ENCODE results near the gene BMP6.

Gene BMP6

DNA sequence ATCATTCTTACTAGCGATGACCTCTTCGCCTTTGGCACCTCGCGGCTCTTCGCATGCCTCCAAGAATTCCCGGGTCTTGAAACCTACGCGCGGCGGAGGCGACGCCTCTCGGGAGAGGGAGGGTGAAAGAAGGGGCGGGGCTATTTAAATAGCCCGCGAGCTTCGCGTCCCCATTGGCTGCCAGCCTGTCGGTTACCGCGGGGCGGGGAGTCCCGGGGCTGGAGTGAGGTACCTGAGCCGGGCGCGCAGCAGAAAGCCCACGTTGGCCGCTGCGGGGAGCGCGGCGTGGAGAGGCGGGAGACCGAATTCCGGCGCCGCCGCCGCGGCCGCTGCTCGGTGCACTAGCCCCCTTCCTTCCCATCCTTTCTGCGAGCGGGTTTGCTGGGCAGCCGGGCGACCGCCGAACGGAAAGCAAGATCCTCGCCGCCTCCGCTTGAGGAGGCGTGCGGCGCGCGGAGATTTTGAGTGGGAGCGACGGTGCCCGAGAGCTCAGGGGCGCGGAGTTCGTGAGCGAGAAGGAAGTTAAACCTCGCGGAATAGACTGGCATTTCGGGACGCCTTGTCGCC is at the start of gene BMP6:
Gene BMP6 (plus strand): TSS at position 251 of the 567 bp plus-strand sequence. CDS start 857 bp downstream, outside the sequence.
- Mint-ChIP-seq H3K9me3 (no peaks in the 10 kb centered on the region), H3K36me3 (no peaks in the 10 kb centered on the region), H3K27ac (peak within 1 kb of the TSS; percentile 38), H3K27me3 (peaks cover 17% of the 10 kb centered on the region), H3K4me1 (peaks cover 9% of the 10 kb centered on the region), H3K4me3 (peak within 1 kb of the TSS; percentile 89)
- ATAC-seq (ENCODE audit: low read depth) (peak; percentile 84), DNase-seq (ENCODE audit: low spot score in 2 of 2) (peak; percentile 56 to 65)

DNA sequence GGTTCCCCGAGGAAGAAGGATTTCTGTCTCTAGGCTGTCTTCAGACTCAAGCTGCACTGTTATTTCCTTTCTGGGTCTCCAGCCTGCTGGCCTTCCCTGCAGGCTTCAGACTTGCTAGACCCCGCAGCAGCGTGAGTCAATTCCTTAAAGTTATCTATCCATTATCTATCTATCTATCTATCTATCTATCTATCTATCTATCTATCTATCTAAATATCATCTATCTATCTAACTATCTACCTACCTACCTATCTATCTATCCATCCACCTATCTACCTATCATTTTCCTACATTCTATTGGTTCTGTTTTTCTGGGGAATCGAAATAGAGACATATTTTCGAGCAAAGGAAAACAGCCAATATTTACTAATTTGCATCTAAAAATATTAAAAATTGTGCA is 48.7 kb upstream of the BMP6 start:
- DNase-seq (ENCODE audit: low spot score in 2 of 2) (no peak), ATAC-seq (ENCODE audit: low read depth) (no peak)
- Mint-ChIP-seq H3K27ac (no peak overlapping the region), H3K27me3 (peaks cover 21% of the 10 kb centered on the region), H3K4me3 (no peak overlapping the region), H3K4me1 (no peaks in the 10 kb centered on the region), H3K9me3 (no peaks in the 10 kb centered on the region), H3K36me3 (no peaks in the 10 kb centered on the region)

DNA sequence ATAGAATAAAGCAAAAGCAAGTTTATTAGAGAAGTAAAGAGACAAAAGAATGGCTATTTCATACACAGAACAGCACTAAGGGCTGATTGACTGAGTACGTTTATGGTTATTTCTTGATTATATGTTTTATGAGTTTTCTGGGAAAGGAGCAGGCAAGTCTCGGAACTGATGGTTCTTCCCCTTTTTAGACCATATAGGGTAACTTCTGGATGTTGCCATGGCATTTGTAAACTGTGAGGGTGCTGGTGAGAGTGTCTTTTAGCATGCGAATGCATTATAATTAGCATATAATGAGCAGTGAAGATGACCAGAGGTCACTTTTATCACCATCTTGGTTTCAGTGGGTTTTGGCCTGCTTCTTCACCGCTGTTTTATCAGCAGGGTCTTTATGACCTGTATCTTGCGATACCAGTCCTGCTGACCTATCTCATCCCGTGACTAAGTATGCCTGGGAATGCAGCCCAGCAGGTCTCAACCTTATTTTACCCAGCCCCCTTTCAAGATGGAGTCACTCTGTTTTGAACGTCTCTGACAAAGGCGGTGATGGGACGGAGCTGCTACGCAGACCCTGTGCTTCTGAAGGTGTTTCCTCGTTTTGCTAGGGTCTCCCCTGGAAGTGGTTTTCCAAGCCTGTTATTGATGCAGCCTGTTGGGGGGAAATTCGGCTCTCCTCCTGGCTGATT is 45.4 kb upstream of the BMP6 start:
- DNase-seq (ENCODE audit: low spot score in 2 of 2) = no peak
- Mint-ChIP-seq H3K27ac (no peak overlapping the region), H3K27me3 (peaks cover 19% of the 10 kb centered on the region), H3K9me3 (no peaks in the 10 kb centered on the region), H3K36me3 (no peaks in the 10 kb centered on the region), H3K4me3 (no peak overlapping the region), H3K4me1 (no peaks in the 10 kb centered on the region)
- no peak for ATAC-seq (ENCODE audit: low read depth)

DNA sequence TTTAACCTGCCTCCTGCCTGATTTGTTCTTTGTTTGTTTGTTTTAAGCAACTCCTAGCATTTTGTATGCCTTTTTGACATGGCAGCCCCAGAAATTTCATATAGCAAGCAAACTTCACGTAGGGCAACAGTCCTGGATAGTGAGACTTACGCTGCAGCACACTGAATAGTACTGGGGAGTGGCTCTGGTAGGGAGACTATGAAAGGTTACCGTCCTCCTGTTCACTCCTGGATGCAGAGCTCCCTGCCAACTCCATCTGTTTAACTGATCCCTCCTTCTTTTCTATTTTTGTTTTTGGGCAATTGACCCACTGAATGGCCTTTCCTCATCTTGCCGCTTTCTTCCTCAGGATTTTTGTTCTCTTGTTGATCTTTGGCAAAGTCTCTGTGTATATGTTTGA is 44.5 kb upstream of the BMP6 start:
- Mint-ChIP-seq H3K9me3 (no peaks in the 10 kb centered on the region), H3K36me3 (no peaks in the 10 kb centered on the region), H3K27ac (no peak overlapping the region), H3K4me1 (no peaks in the 10 kb centered on the region), H3K27me3 (peaks cover 19% of the 10 kb centered on the region), H3K4me3 (no peak overlapping the region)
- no peak for ATAC-seq (ENCODE audit: low read depth)
- DNase-seq (ENCODE audit: low spot score in 2 of 2) = no peak

DNA sequence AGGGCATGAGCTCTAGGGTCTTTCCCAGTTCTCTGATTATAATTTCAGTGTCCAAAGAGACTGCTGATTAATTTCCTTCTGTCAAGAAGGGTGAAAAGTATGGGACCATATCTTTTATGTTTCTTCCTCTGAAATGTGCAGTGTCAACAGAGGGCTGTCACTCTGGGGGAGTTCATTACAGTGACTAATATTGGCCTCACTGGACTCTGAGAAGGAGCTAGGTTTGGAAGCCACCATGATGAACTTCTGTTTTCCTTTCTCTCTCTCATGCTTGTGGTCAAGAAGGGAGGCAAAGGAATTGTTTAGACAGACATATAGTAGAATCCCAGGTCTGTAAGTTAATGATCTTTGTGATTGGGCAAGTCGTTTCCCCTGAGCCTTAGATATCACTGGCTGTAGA is 41.8 kb upstream of the BMP6 start:
- Mint-ChIP-seq H3K27ac (no peak overlapping the region), H3K4me3 (no peak overlapping the region), H3K9me3 (no peaks in the 10 kb centered on the region), H3K4me1 (no peaks in the 10 kb centered on the region), H3K27me3 (peaks cover 14% of the 10 kb centered on the region), H3K36me3 (no peaks in the 10 kb centered on the region)
- no peak for ATAC-seq (ENCODE audit: low read depth)
- DNase-seq (ENCODE audit: low spot score in 2 of 2) = no peak

DNA sequence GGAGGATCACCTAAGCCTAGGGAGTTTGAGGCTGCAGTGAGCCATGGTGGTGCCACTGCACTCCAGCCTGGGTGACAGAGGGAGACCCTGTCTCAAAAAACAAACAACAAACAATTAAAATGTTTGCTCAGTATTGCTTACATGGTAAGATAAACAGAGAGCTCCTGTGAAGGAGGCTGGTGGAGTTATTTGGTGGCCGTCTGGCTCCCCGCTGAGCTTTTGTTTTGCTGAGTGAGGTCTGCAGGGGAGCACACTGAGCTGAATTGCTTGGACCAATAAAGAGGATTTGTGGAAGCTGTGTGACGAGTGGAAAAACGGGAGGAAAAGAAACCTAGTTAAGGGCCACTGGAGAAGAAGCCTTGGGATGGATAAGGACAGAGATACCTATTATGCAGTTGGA is 41.1 kb upstream of the BMP6 start:
- Mint-ChIP-seq H3K27me3 (peaks cover 11% of the 10 kb centered on the region), H3K4me1 (no peaks in the 10 kb centered on the region), H3K27ac (no peak overlapping the region), H3K4me3 (no peak overlapping the region), H3K36me3 (no peaks in the 10 kb centered on the region), H3K9me3 (no peaks in the 10 kb centered on the region)
- ATAC-seq (ENCODE audit: low read depth) (no peak), DNase-seq (ENCODE audit: low spot score in 2 of 2) (no peak)

DNA sequence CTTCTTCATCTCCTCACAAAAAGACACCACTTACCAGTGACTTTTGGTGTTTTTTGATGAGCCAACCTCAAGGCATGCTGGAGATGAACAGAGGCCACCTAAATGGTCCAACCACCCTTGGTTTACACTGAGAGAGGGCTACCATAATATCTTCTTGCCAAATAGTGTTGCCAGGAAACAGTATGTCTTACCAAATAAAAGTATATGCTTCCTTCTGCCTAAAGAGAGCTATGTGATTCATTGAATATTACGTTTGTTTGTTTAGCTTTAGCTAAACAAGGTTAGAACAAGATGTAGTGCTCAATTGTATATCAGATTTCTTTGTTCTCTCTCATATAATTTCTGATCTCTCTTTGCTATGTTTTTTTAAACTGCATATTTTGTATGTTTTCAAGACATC is 40.6 kb upstream of the BMP6 start:
- Mint-ChIP-seq H3K4me3 (no peak overlapping the region), H3K27ac (no peak overlapping the region), H3K27me3 (peaks cover 10% of the 10 kb centered on the region), H3K36me3 (no peaks in the 10 kb centered on the region), H3K4me1 (no peaks in the 10 kb centered on the region), H3K9me3 (no peaks in the 10 kb centered on the region)
- ATAC-seq (ENCODE audit: low read depth) (no peak), DNase-seq (ENCODE audit: low spot score in 2 of 2) (no peak)

DNA sequence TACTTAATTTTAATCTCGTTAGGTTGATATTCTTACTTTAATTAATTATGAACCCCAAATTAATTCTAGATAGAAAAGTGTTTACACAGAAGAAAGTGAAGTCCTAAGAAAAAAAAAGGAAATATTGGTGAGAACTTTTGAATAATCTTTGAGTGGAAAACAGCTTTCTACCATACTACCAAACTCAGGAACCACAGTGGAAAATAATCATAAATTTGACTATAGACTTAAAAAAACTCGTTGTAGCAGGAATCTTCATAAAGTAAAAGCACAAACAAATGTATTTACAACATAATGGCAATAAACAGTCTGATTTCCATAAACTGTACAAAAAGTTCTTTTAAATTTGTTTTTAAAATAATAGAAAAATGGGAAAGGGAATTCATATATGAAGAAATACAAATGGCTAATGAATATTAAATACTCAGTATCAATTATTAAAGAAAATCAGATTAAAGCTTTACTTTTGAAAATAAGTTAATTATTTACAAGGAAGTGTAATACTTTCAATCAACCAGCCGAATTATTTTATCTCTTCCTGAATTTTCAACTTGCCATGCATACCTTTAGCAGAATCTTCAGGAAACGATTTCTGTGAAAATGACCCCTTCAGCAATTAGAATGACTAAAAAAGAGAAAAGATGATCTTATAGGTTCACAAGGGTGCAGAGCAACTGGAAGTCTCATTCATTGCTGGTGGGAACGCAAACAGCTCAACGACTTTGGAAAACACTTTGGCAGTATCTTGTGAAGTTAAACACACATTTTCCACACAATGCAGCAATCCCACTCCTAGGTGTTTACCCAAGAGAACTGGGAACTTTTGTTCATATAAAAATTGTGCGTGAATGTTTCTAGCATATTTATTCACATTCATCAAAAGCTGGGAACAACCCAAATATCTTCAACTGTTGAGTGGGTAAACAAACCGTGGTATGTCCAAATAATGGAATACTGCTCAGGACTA is 38.5 kb upstream of the BMP6 start:
- Mint-ChIP-seq H3K4me1 (no peaks in the 10 kb centered on the region), H3K27me3 (peaks cover 19% of the 10 kb centered on the region), H3K9me3 (no peaks in the 10 kb centered on the region), H3K4me3 (no peak overlapping the region), H3K27ac (no peak overlapping the region), H3K36me3 (no peaks in the 10 kb centered on the region)
- DNase-seq (ENCODE audit: low spot score in 2 of 2) (no peak), ATAC-seq (ENCODE audit: low read depth) (no peak)

DNA sequence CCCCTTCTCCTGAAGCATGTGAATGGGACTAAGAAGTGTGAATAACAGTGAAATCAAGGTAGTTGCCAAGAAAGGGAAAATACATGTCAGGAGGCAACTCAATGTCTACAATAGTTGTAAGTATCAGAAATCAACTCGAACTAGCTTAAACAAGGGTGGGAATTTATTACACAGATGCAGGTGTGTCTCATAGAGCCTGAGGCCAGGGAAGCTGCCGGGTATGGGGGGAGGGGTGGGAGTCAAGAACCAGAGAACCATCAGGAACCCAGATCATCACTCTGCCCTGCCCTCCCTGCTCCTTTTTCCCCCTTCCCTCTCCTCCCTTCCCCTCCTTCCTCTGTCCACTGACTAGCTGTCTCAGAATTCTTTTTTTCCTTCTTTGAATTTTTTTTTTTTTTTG is 34.9 kb upstream of the BMP6 start:
- no peak overlapping the region for H3K4me3 Mint-ChIP-seq
- H3K4me1 Mint-ChIP-seq = no peaks in the 10 kb centered on the region
- H3K36me3 Mint-ChIP-seq = no peaks in the 10 kb centered on the region
- no peak for DNase-seq (ENCODE audit: low spot score in 2 of 2)
- no peak for ATAC-seq (ENCODE audit: low read depth)
- H3K27ac Mint-ChIP-seq = no peak overlapping the region
- H3K9me3 Mint-ChIP-seq = no peaks in the 10 kb centered on the region
- H3K27me3 Mint-ChIP-seq = peaks cover 23% of the 10 kb centered on the region

DNA sequence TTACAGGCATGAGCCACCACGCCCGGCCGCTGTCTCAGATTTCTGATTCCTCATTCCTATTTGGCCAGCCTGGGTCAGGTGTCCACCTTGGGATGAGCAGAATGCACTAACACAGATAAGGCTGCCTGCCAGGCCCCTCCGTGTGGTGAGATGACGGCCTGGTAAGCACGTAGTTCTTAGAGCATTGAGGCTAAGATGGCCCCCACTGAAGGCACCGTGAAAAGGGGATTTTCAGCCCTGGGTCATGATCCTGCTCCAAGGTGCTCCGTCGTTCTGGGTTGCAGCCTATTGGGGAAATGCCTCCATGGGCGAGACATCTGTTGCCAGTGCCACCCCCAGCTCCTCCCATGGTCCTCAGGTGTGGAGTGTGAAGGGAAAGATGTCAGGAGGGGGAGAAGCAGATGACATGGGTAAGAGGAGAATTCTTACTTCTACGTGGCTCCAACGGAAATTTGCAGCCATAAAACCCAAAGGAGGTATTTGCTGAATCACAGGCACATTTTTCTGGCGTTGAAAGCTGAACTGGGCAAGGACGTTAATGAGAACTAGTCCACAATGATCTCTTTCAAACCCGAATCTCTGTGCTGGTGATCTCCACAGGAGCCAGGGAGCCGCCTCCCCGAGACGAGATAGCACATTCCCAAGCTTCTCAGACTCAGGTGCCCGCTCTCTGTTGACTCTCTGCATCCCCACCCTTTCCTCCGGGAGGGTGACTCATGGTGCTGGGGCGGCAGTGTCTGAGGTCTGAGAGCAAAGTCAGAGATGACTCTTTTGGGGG is 34.0 kb upstream of the BMP6 start:
- no peaks in the 10 kb centered on the region for H3K36me3 Mint-ChIP-seq
- no peak for ATAC-seq (ENCODE audit: low read depth)
- peaks cover 26% of the 10 kb centered on the region for H3K27me3 Mint-ChIP-seq

DNA sequence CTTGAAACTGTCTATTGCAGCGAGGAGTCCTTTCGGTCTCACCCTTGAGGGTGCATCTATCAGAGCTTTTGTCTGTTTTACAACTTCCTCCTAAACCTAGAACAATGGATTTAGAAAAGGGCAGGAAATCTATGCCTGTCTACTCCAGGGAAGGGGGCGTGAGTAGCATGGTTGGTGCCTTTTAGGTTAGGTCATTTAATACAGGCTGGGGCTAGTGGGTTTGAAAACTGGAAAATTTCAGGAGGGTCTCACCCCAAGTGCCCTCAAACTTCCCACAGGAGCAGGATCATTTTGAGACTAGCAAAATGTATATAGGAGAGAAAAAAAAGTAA is 33.5 kb upstream of the BMP6 start:
- H3K27ac Mint-ChIP-seq = no peak overlapping the region
- H3K27me3 Mint-ChIP-seq = peaks cover 28% of the 10 kb centered on the region

More for the DNA sequence above, 34.0 kb upstream of the BMP6 start:
- Mint-ChIP-seq H3K27ac (no peak overlapping the region), H3K4me1 (no peaks in the 10 kb centered on the region), H3K4me3 (no peak overlapping the region), H3K9me3 (no peaks in the 10 kb centered on the region)
- DNase-seq (ENCODE audit: low spot score in 2 of 2) = no peak

DNA sequence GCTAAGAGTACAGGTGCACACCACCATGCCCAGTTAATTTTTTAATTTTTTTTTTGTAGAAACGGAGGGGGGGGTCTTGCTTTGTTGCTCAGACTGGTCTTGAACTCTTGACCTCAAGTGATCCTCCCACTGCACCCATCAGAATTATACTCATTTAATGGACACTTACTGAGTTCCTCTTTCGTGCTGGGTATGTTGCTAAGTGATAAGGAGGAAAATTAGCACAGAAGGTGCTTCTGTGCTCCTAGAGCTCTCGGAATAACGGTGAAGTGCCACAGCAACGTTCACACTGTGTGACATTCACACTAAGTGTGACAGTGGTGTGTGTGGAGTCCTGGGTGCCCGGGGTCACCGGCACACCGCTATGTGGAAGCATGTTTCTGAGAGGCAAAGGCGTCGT is 32.1 kb upstream of the BMP6 start:
- no peak for ATAC-seq (ENCODE audit: low read depth)
- Mint-ChIP-seq H3K27ac (no peak overlapping the region), H3K27me3 (peaks cover 28% of the 10 kb centered on the region)

More for the DNA sequence above, 33.5 kb upstream of the BMP6 start:
- Mint-ChIP-seq H3K9me3 (no peaks in the 10 kb centered on the region), H3K36me3 (no peaks in the 10 kb centered on the region), H3K4me3 (no peak overlapping the region), H3K4me1 (no peaks in the 10 kb centered on the region)
- no peak for ATAC-seq (ENCODE audit: low read depth)
- no peak for DNase-seq (ENCODE audit: low spot score in 2 of 2)

DNA sequence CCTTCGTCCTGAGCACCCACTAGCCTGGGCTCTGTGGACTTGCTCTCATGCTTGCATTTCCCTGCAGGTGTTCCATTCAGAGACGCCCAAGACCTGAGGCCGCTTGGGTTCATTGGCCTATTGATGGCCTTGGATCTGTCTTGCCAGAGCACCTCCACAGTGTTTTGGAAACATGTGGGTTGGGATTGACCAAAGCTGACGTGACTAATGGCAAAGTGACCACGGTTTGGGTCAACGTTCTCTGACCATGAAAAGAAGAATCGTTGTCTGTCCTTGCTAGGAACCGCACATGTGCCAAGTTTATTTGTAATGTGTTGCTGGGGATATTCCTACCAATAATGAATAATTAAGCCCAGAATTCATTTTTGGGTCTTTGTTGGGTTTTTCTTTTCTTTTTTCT is 29.8 kb upstream of the BMP6 start:
- peaks cover 17% of the 10 kb centered on the region for H3K27me3 Mint-ChIP-seq
- ATAC-seq (ENCODE audit: low read depth) (no peak), DNase-seq (ENCODE audit: low spot score in 2 of 2) (no peak)
- H3K27ac Mint-ChIP-seq = no peak overlapping the region
- peaks cover 5% of the 10 kb centered on the region for H3K4me1 Mint-ChIP-seq
- H3K9me3 Mint-ChIP-seq = no peaks in the 10 kb centered on the region
- H3K36me3 Mint-ChIP-seq = no peaks in the 10 kb centered on the region
- H3K4me3 Mint-ChIP-seq = no peak overlapping the region

More for the DNA sequence above, 32.1 kb upstream of the BMP6 start:
- H3K4me1 Mint-ChIP-seq = peaks cover 5% of the 10 kb centered on the region
- no peaks in the 10 kb centered on the region for H3K9me3 Mint-ChIP-seq
- no peaks in the 10 kb centered on the region for H3K36me3 Mint-ChIP-seq
- no peak for DNase-seq (ENCODE audit: low spot score in 2 of 2)
- H3K4me3 Mint-ChIP-seq = no peak overlapping the region

DNA sequence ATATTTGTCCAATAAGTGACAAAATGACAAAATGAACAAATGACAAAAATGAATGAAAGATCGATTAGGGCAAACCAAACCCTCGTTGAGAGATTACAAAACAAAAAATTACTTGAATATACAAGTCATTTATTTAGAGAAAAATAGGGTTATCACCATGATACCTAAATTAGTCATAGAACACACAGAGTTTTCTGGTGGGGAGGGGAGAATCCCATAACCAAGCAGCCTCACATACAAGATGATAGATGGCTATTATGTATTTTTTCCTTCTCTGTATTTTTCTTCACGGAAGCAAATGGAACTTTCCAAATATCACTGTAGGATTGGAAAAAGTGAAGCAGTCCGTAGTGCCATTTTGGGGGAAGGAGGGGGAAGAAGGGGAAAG is 28.5 kb upstream of the BMP6 start:
- peaks cover 5% of the 10 kb centered on the region for H3K4me1 Mint-ChIP-seq
- no peak overlapping the region for H3K4me3 Mint-ChIP-seq

More for the DNA sequence above, 28.5 kb upstream of the BMP6 start:
- Mint-ChIP-seq H3K36me3 (no peaks in the 10 kb centered on the region), H3K9me3 (no peaks in the 10 kb centered on the region), H3K27me3 (peaks cover 13% of the 10 kb centered on the region), H3K27ac (no peak overlapping the region)
- ATAC-seq (ENCODE audit: low read depth) = no peak
- no peak for DNase-seq (ENCODE audit: low spot score in 2 of 2)
